GM23338 (cell line): ENCODE data around the gene CPTP. TPM values are rescaled to one million over a fixed set of nuclear protein-coding genes. Genes with fewer than 3 reads are reported as not detected.

ENCODE experiments used
- ATAC-seq: fragments of 200-7000 bp; cut with Tn5 transposase; 3 replicates; pipeline ENCODE4 v1.9.1; 2020
- DNase-seq: peaks from one replicate; pipeline ENCODE4 v3.0.0-alpha.2; 2015; ENCODE audit warnings: low spot score
- H2AFZ ChIP-seq: fragments of 200-600 bp; sonication (generic); 2 replicates; pipeline ENCODE4 v1.8.0; 2016; ENCODE audit warnings: antibody characterized with exemption, mild to moderate bottlenecking, moderate library complexity
- H3F3A ChIP-seq: fragments of 200-600 bp; sonication (generic); replicated peaks from 2 replicates; pipeline ENCODE4 v1.8.0; 2017; ENCODE audit warnings: antibody characterized with exemption, mixed run types, low read depth
- H3K27ac ChIP-seq: fragments of 200-600 bp; sonication (generic); 2 replicates; pipeline ENCODE4 v1.6.1; 2016; ENCODE audit warnings: low read depth
- H3K27me3 ChIP-seq: fragments of 200-600 bp; sonication (generic); 2 replicates; pipeline ENCODE4 v1.8.0; 2016; ENCODE audit warnings: mild to moderate bottlenecking, mixed run types, moderate library complexity; ENCODE audit not compliant: insufficient read depth
- H3K36me3 ChIP-seq: fragments of 200-600 bp; sonication (generic); 2 replicates; pipeline ENCODE4 v1.8.0; 2016; ENCODE audit warnings: mild to moderate bottlenecking; ENCODE audit not compliant: insufficient read depth
- H3K4me1 ChIP-seq: fragments of 200-600 bp; sonication (generic); 2 replicates; pipeline ENCODE4 v1.8.0; 2016; ENCODE audit warnings: mild to moderate bottlenecking, moderate library complexity; ENCODE audit not compliant: insufficient read depth
- H3K4me2 ChIP-seq: fragments of 200-600 bp; sonication (generic); 2 replicates; pipeline ENCODE4 v1.7.1; 2017; ENCODE audit warnings: mixed run types
- H3K4me3 ChIP-seq: fragments of 200-600 bp; sonication (generic); 2 replicates; pipeline ENCODE4 v1.6.1; 2016; ENCODE audit warnings: mixed run types
- H3K79me2 ChIP-seq: fragments of 200-600 bp; sonication (generic); replicated peaks from 2 replicates; pipeline ENCODE4 v1.8.0; 2017; ENCODE audit warnings: mild to moderate bottlenecking; ENCODE audit not compliant: insufficient read depth
- H3K9me2 ChIP-seq: fragments of 200-600 bp; sonication (generic); 2 replicates; pipeline ENCODE4 v1.8.0; 2017; ENCODE audit not compliant: insufficient read depth
- H4K20me1 ChIP-seq: fragments of 200-600 bp; sonication (generic); replicated peaks from 2 replicates; pipeline ENCODE4 v1.8.0; 2017; ENCODE audit warnings: mild to moderate bottlenecking; ENCODE audit not compliant: insufficient read depth
- H3K27ac Mint-ChIP-seq: 2 replicates; pipeline ENCODE4 v1.8.0; 2020; ENCODE audit warnings: inconsistent platforms, mild to moderate bottlenecking, moderate library complexity, mixed read lengths
- H3K27me3 Mint-ChIP-seq: 3 replicates; pipeline ENCODE4 v1.8.0; 2022; ENCODE audit warnings: low read depth, mild to moderate bottlenecking, moderate library complexity, mixed read lengths, inconsistent platforms; ENCODE audit not compliant: insufficient read depth, poor library complexity
- H3K36me3 Mint-ChIP-seq: 3 replicates; pipeline ENCODE4 v1.8.0; 2021; ENCODE audit warnings: low read depth, mild to moderate bottlenecking, inconsistent platforms, moderate library complexity, mixed read lengths
- H3K4me1 Mint-ChIP-seq: 3 replicates; pipeline ENCODE4 v1.8.0; 2020; ENCODE audit warnings: mild to moderate bottlenecking, inconsistent platforms, mixed read lengths
- H3K4me3 Mint-ChIP-seq: 3 replicates; pipeline ENCODE4 v1.8.0; 2021; ENCODE audit warnings: moderate library complexity, mild to moderate bottlenecking, inconsistent platforms, mixed read lengths
- H3K9me3 Mint-ChIP-seq: 3 replicates; pipeline ENCODE4 v1.8.0; 2020; ENCODE audit warnings: moderate library complexity, mild to moderate bottlenecking, inconsistent platforms, mixed read lengths
- CREB1 ChIP-seq: fragments of 250-450 bp; sonication (Bioruptor Pico); IDR thresholded peaks from 2 replicates; pipeline ENCODE4 v1.5.0; 2020; ENCODE audit warnings: low read depth, mild to moderate bottlenecking, moderate library complexity
- EZH2 ChIP-seq: fragments of 200-600 bp; sonication (generic); IDR thresholded peaks from one replicate; pipeline ENCODE4 v1.8.0; 2017; ENCODE audit warnings: antibody characterized with exemption, mild to moderate bottlenecking, low read depth; ENCODE audit not compliant: unreplicated experiment
- EZH2phosphoT487 ChIP-seq: fragments of 200-600 bp; sonication (generic); IDR thresholded peaks from one replicate; pipeline ENCODE4 v1.8.1; 2018; ENCODE audit warnings: antibody characterized with exemption; ENCODE audit not compliant: unreplicated experiment
- JUNB ChIP-seq: IDR thresholded peaks from one replicate; pipeline ENCODE4 v1.6.1; 2016; ENCODE audit warnings: antibody characterized with exemption; ENCODE audit not compliant: unreplicated experiment
- NANOG ChIP-seq: IDR thresholded peaks from 2 replicates; pipeline ENCODE4 v1.6.1; 2016; ENCODE audit warnings: antibody characterized with exemption, borderline replicate concordance
- POLR2AphosphoS5 ChIP-seq: IDR thresholded peaks from 2 replicates; pipeline ENCODE4 v1.6.1; 2016; ENCODE audit warnings: antibody characterized with exemption, low read depth
- STAT1 ChIP-seq: IDR thresholded peaks from one replicate; pipeline ENCODE4 v1.6.1; 2016; ENCODE audit warnings: antibody characterized with exemption; ENCODE audit not compliant: unreplicated experiment
- ZNF114 ChIP-seq: fragments of 250-450 bp; sonication (Bioruptor Pico); IDR thresholded peaks from 2 replicates; pipeline ENCODE4 v1.5.0; 2020; ENCODE audit warnings: mild to moderate bottlenecking, moderate library complexity
- ZNF331 ChIP-seq: fragments of 250-450 bp; sonication (Bioruptor Pico); IDR thresholded peaks from 2 replicates; pipeline ENCODE4 v1.5.0; 2020; ENCODE audit warnings: low read depth, mild to moderate bottlenecking, moderate library complexity
- polyA plus RNA-seq: library from polyadenylated mRNA; unstranded; fragments of >200 nt; fragmentation: Nextera tagmentation; extraction: Ambion mirVana; gene quantifications from 2 replicates; pipeline ENCODE4 v1.2.1, GENCODE V29; 2016
- total RNA-seq: library from RNA; depleted of rRNA; stranded (reverse); fragments of >200 nt; shearing (Covaris generic); gene quantifications from 2 replicates; pipeline ENCODE4 v1.2.3, GENCODE V29; 2014
- TF ChIP-seq, protein P1 (sequence below): fragments of 250-450 bp; sonication (Bioruptor Pico); IDR thresholded peaks from 2 replicates; pipeline ENCODE4 v1.5.0; 2020; ENCODE audit warnings: mild to moderate bottlenecking, moderate library complexity
- TF ChIP-seq, protein P2 (sequence below): IDR thresholded peaks from one replicate; pipeline ENCODE4 v1.6.1; 2018; ENCODE audit warnings: antibody characterized with exemption; ENCODE audit not compliant: unreplicated experiment
- TF ChIP-seq, protein P3 (sequence below): IDR thresholded peaks from 2 replicates; pipeline ENCODE4 v1.6.1; 2016; ENCODE audit warnings: antibody characterized with exemption
- TF ChIP-seq, protein P4 (sequence below), 2 experiments: fragments of 200-600 bp in 1 of 2; sonication (generic) in 1 of 2; conservative IDR thresholded peaks; 2 replicates each; pipeline versions ENCODE4 v1.5.1 to v1.6.1; 2016 to 2017; ENCODE audit warnings: antibody characterized with exemption in 2 of 2, low read depth in 2 of 2, mild to moderate bottlenecking in 2 of 2, moderate library complexity in 1 of 2

CPTP gene
- total and polyA plus RNA-seq, 2 experiments from 2014 or later: 8.1 to 13.5 TPM

DNA sequence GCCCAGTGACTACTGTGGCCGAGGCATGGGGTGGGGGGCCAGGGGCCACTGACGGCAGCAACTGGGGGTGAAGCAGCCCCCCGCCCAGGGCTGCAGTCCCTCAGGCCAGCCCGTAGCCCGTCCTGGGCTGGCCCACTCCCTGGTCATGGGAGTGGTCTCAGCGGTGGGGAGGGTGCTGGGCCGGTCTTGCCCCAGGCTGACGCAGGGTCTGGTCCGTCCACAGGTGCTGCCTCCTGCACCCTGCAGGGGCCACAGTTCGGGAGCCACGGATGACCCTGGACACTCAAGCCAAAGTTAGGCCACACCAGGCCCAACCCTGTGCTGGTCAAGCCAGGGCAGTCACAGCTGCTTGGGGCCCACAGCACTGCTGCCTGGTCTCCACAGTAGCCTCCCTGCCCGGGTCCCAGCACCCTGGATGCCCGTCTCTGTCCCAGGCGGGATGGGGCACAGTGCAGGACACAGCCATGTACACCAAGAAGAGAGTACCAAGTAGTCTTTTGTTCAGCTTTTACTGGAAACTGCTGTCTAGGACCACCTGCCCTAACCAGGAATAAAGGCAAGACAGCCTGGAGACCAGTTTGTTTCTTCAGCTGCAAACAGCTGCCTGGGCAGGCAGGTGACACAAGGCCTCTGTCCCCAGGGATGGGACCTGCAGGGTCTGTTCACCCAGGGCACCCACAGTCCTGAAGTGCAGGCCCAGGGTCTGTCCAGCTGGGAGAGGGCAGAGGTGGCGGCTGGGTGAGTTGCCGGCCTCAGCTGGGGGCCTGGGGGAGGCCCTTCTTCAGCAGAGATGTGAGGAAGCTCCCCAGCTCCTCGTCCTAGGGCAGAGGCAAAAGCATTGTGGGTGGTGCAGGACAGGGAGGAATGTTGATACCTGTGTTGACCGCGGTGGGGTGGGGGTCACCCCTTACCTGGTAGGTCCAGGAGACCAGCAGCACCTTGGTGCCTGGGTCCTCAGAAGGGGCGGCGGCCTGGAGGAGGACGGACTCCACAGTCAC lies 13.2 kb upstream of the CPTP start:
- Mint-ChIP-seq H3K27ac (no peak overlapping the region), H3K27me3 (peaks cover 27% of the 10 kb centered on the region), H3K36me3 (peaks cover 36% of the 10 kb centered on the region), H3K4me1 (peaks cover 21% of the 10 kb centered on the region), H3K4me3 (no peak overlapping the region), H3K9me3 (no peaks in the 10 kb centered on the region; the same call in 2 of the 3 replicates)
- H3K79me2 ChIP-seq: peaks cover 9% of the 10 kb centered on the region; the same call in 1 of the 2 replicates
- peaks cover 4% of the 10 kb centered on the region; the same call in 1 of the 2 replicates for H3K4me1 ChIP-seq
- H3K9me2 ChIP-seq: no peaks in the 10 kb centered on the region
- no peaks in the 10 kb centered on the region for H3K27me3 ChIP-seq
- DNase-seq (no peak), ATAC-seq (no peak)
- no peak overlapping the region for H3K27ac ChIP-seq
- peaks cover 13% of the 10 kb centered on the region; the same call in 1 of the 2 replicates for H4K20me1 ChIP-seq
- no peak overlapping the region for H3K4me3 ChIP-seq
- TF ChIP-seq ZNF114 (CRISPR knock-in tag): no peak
- TF ChIP-seq, protein P1, sequence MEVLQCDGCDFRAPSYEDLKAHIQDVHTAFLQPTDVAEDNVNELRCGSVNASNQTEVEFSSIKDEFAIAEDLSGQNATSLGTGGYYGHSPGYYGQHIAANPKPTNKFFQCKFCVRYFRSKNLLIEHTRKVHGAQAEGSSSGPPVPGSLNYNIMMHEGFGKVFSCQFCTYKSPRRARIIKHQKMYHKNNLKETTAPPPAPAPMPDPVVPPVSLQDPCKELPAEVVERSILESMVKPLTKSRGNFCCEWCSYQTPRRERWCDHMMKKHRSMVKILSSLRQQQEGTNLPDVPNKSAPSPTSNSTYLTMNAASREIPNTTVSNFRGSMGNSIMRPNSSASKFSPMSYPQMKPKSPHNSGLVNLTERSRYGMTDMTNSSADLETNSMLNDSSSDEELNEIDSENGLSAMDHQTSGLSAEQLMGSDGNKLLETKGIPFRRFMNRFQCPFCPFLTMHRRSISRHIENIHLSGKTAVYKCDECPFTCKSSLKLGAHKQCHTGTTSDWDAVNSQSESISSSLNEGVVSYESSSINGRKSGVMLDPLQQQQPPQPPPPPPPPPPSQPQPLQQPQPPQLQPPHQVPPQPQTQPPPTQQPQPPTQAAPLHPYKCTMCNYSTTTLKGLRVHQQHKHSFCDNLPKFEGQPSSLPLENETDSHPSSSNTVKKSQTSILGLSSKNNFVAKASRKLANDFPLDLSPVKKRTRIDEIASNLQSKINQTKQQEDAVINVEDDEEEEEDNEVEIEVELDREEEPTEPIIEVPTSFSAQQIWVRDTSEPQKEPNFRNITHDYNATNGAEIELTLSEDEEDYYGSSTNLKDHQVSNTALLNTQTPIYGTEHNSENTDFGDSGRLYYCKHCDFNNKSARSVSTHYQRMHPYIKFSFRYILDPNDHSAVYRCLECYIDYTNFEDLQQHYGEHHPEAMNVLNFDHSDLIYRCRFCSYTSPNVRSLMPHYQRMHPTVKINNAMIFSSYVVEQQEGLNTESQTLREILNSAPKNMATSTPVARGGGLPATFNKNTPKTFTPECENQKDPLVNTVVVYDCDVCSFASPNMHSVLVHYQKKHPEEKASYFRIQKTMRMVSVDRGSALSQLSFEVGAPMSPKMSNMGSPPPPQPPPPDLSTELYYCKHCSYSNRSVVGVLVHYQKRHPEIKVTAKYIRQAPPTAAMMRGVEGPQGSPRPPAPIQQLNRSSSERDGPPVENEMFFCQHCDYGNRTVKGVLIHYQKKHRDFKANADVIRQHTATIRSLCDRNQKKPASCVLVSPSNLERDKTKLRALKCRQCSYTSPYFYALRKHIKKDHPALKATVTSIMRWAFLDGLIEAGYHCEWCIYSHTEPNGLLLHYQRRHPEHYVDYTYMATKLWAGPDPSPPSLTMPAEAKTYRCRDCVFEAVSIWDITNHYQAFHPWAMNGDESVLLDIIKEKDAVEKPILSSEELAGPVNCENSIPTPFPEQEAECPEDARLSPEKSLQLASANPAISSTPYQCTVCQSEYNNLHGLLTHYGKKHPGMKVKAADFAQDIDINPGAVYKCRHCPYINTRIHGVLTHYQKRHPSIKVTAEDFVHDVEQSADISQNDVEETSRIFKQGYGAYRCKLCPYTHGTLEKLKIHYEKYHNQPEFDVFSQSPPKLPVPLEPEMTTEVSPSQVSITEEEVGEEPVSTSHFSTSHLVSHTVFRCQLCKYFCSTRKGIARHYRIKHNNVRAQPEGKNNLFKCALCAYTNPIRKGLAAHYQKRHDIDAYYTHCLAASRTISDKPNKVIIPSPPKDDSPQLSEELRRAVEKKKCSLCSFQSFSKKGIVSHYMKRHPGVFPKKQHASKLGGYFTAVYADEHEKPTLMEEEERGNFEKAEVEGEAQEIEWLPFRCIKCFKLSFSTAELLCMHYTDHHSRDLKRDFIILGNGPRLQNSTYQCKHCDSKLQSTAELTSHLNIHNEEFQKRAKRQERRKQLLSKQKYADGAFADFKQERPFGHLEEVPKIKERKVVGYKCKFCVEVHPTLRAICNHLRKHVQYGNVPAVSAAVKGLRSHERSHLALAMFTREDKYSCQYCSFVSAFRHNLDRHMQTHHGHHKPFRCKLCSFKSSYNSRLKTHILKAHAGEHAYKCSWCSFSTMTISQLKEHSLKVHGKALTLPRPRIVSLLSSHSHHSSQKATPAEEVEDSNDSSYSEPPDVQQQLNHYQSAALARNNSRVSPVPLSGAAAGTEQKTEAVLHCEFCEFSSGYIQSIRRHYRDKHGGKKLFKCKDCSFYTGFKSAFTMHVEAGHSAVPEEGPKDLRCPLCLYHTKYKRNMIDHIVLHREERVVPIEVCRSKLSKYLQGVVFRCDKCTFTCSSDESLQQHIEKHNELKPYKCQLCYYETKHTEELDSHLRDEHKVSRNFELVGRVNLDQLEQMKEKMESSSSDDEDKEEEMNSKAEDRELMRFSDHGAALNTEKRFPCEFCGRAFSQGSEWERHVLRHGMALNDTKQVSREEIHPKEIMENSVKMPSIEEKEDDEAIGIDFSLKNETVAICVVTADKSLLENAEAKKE (CRISPR knock-in tag): no peak
- TF ChIP-seq, protein P2, sequence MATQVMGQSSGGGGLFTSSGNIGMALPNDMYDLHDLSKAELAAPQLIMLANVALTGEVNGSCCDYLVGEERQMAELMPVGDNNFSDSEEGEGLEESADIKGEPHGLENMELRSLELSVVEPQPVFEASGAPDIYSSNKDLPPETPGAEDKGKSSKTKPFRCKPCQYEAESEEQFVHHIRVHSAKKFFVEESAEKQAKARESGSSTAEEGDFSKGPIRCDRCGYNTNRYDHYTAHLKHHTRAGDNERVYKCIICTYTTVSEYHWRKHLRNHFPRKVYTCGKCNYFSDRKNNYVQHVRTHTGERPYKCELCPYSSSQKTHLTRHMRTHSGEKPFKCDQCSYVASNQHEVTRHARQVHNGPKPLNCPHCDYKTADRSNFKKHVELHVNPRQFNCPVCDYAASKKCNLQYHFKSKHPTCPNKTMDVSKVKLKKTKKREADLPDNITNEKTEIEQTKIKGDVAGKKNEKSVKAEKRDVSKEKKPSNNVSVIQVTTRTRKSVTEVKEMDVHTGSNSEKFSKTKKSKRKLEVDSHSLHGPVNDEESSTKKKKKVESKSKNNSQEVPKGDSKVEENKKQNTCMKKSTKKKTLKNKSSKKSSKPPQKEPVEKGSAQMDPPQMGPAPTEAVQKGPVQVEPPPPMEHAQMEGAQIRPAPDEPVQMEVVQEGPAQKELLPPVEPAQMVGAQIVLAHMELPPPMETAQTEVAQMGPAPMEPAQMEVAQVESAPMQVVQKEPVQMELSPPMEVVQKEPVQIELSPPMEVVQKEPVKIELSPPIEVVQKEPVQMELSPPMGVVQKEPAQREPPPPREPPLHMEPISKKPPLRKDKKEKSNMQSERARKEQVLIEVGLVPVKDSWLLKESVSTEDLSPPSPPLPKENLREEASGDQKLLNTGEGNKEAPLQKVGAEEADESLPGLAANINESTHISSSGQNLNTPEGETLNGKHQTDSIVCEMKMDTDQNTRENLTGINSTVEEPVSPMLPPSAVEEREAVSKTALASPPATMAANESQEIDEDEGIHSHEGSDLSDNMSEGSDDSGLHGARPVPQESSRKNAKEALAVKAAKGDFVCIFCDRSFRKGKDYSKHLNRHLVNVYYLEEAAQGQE: no peak
- no peak for TF ChIP-seq POLR2AphosphoS5
- TF ChIP-seq EZH2: no peak
- TF ChIP-seq EZH2phosphoT487: no peak
- TF ChIP-seq NANOG: no peak
- no peak for TF ChIP-seq JUNB
- TF ChIP-seq STAT1: no peak
- TF ChIP-seq, protein P3, sequence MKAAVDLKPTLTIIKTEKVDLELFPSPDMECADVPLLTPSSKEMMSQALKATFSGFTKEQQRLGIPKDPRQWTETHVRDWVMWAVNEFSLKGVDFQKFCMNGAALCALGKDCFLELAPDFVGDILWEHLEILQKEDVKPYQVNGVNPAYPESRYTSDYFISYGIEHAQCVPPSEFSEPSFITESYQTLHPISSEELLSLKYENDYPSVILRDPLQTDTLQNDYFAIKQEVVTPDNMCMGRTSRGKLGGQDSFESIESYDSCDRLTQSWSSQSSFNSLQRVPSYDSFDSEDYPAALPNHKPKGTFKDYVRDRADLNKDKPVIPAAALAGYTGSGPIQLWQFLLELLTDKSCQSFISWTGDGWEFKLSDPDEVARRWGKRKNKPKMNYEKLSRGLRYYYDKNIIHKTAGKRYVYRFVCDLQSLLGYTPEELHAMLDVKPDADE: no peak
- no peak for TF ChIP-seq CREB1 (CRISPR knock-in tag)
- TF ChIP-seq, protein P4, sequence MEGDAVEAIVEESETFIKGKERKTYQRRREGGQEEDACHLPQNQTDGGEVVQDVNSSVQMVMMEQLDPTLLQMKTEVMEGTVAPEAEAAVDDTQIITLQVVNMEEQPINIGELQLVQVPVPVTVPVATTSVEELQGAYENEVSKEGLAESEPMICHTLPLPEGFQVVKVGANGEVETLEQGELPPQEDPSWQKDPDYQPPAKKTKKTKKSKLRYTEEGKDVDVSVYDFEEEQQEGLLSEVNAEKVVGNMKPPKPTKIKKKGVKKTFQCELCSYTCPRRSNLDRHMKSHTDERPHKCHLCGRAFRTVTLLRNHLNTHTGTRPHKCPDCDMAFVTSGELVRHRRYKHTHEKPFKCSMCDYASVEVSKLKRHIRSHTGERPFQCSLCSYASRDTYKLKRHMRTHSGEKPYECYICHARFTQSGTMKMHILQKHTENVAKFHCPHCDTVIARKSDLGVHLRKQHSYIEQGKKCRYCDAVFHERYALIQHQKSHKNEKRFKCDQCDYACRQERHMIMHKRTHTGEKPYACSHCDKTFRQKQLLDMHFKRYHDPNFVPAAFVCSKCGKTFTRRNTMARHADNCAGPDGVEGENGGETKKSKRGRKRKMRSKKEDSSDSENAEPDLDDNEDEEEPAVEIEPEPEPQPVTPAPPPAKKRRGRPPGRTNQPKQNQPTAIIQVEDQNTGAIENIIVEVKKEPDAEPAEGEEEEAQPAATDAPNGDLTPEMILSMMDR (conservative IDR thresholded peaks at IDR 0.05; ENCODE audit: low read depth in 2 of 2): no peak
- TF ChIP-seq ZNF331: no peak
- no peak overlapping the region for H3K4me2 ChIP-seq
- no peak overlapping the region for H2AFZ ChIP-seq
- peaks cover 8% of the 10 kb centered on the region; the same call in 1 of the 2 replicates for H3K36me3 ChIP-seq
- peaks cover 19% of the 10 kb centered on the region for H3F3A ChIP-seq
